Measurements from ENCODE around the gene MRTFB.

- no peak for TF ChIP-seq CTCF (IDR thresholded peaks at IDR 0.05)
- no peak for TF ChIP-seq POLR2AphosphoS5 (IDR thresholded peaks at IDR 0.05)
Observed at GRCh38 chr16:14139872-14140271, 68.8 kb downstream of the MRTFB start.

All from suprapubic skin (tissue), 3 donors.